Parathyroid adenoma (tissue), 2 donors: Measurements from ENCODE around the gene SLC26A11.
"Not testable (repeated sequence)": the region's sequence is repeated elsewhere in the genome, so short reads cannot be mapped to it uniquely, and the experiment has no call there.

ENCODE experiments used
- H2AFZ ChIP-seq: fragments of 300-600 bp; sonication (generic); one replicate; pipeline ENCODE4 v1.7.0; 2017; ENCODE audit warnings: antibody characterized with exemption, mild to moderate bottlenecking
- H3K27ac ChIP-seq: fragments of 300-600 bp; sonication (generic); one replicate; pipeline ENCODE4 v1.7.0; 2017
- H3K27me3 ChIP-seq: fragments of 300-600 bp; sonication (generic); one replicate; pipeline ENCODE4 v1.7.0; 2017; ENCODE audit warnings: low read length; ENCODE audit not compliant: control insufficient read depth, insufficient read depth
- H3K36me3 ChIP-seq: fragments of 300-600 bp; sonication (generic); one replicate; pipeline ENCODE4 v1.7.0; 2017; ENCODE audit warnings: low read length; ENCODE audit not compliant: control insufficient read depth, insufficient read depth
- H3K4me1 ChIP-seq: fragments of 300-600 bp; sonication (generic); one replicate; pipeline ENCODE4 v1.7.0; 2017; ENCODE audit warnings: control low read depth
- H3K4me2 ChIP-seq: fragments of 300-600 bp; sonication (generic); one replicate; pipeline ENCODE4 v1.7.0; 2017; ENCODE audit warnings: low read length
- H3K4me3 ChIP-seq: fragments of 300-600 bp; sonication (generic); one replicate; pipeline ENCODE4 v1.7.0; 2017; ENCODE audit warnings: low read depth, low read length
- H3K79me2 ChIP-seq: fragments of 300-600 bp; sonication (generic); one replicate; pipeline ENCODE4 v1.7.0; 2017; ENCODE audit warnings: control low read depth
- H3K9ac ChIP-seq: fragments of 300-600 bp; sonication (generic); one replicate; pipeline ENCODE4 v1.7.0; 2017; ENCODE audit warnings: mild to moderate bottlenecking
- H3K9me3 ChIP-seq: fragments of 300-600 bp; sonication (generic); one replicate; pipeline ENCODE4 v1.7.0; 2017; ENCODE audit warnings: low read length; ENCODE audit not compliant: control insufficient read depth
- TF ChIP-seq, protein P1 (sequence below): fragments of 300-600 bp; sonication (generic); IDR thresholded peaks from one replicate; pipeline ENCODE4 v1.7.0; 2017; ENCODE audit warnings: antibody characterized with exemption, mild to moderate bottlenecking
- donor health status: primary hyperparathyroidism.

Gene SLC26A11

DNA sequence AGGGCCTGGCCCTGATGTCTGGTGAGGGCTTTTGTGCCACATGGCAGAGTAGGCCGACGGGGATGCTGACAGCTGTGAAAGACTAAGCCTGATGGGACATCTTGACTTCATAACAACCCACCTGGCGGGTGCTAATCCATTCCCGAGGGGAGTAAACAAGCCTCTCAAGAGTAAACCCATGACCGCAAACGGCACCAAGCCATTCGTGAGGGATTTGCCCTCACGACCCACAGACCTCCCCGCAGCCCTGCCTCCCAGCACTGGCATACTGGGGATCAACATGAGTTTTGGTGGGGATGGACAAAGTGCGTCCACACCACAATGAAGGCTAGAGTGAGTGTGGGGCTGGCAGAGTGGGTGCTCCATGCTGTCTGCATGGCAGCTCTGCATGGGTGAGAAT lies 52.1 kb downstream of the SLC26A11 start:
- Histone ChIP-seq H3K79me2 (peaks cover 43% of the 10 kb centered on the region), H2AFZ (no peak overlapping the region), H3K27me3 (no peaks in the 10 kb centered on the region), H3K4me3 (no peak overlapping the region), H3K27ac (no peak overlapping the region), H3K4me2 (no peak overlapping the region), H3K36me3 (no peaks in the 10 kb centered on the region), H3K9me3 (no peaks in the 10 kb centered on the region), H3K9ac (no peak overlapping the region), H3K4me1 (peaks cover 39% of the 10 kb centered on the region)
- TF ChIP-seq, protein P1, sequence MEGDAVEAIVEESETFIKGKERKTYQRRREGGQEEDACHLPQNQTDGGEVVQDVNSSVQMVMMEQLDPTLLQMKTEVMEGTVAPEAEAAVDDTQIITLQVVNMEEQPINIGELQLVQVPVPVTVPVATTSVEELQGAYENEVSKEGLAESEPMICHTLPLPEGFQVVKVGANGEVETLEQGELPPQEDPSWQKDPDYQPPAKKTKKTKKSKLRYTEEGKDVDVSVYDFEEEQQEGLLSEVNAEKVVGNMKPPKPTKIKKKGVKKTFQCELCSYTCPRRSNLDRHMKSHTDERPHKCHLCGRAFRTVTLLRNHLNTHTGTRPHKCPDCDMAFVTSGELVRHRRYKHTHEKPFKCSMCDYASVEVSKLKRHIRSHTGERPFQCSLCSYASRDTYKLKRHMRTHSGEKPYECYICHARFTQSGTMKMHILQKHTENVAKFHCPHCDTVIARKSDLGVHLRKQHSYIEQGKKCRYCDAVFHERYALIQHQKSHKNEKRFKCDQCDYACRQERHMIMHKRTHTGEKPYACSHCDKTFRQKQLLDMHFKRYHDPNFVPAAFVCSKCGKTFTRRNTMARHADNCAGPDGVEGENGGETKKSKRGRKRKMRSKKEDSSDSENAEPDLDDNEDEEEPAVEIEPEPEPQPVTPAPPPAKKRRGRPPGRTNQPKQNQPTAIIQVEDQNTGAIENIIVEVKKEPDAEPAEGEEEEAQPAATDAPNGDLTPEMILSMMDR = no peak

DNA sequence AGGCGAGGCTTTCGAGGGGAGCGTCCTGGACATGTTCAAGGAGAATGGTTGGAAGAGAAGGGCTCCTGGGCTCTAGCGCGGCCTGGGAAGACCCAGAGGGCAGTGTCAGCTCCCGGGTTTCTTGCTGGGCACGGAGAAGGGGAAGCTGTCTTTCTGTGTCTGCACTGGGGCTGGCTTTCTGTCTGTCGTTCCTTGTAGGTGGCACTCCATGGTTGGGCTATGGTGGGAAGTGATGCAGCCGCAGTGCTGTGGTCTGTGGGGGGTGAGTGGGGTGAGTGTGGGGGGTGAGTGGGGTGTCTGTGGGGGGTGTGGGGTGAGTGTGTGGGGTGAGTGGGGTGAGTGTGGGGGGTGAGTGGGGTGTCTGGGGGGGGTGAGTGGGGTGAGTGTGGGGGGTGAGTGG lies 54.1 kb downstream of the SLC26A11 start:
- peaks cover 29% of the 10 kb centered on the region for H3K79me2 ChIP-seq
- peaks cover 49% of the 10 kb centered on the region for H3K4me1 ChIP-seq
- H3K27ac ChIP-seq = peak overlapping the region; percentile 43
- H3K4me3 ChIP-seq = no peak overlapping the region
- TF ChIP-seq, protein P1 = no peak
- no peak overlapping the region for H2AFZ ChIP-seq
- peak overlapping the region; percentile 39 for H3K4me2 ChIP-seq
- H3K9me3 ChIP-seq = no peaks in the 10 kb centered on the region
- H3K27me3 ChIP-seq = no peaks in the 10 kb centered on the region
- no peaks in the 10 kb centered on the region for H3K36me3 ChIP-seq
- H3K9ac ChIP-seq = no peak overlapping the region

DNA sequence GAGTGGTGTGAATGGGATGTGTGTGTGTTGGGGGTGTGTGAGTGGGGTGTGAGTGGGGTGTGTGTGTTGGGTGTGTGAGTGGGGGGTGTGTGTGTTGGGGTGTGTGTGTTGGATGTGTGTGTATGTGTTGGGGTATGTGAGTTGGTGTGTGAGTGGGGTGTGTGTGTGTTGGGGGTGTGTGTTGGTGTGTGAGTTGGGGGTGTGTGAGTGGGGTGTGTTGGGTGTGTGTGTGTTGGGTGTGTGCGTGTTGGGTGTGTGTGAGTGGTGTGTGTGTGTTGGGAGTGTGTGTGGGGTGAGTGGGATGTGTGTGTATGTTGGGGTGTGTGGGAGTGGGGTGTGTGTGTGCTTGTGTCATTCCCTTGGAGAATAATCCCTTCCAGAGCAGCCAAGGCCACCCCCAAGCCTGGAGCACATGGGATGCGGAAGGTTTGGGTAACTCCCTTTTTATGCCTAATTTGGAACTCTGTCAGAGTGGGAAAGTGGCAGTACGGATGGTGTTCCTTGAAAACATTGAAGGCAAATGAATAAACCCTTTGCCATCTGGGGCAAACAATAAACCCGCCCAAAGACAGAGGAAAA lies 54.7 kb downstream of the SLC26A11 start:
- Histone ChIP-seq H3K4me2 (no peak overlapping the region), H3K9me3 (no peaks in the 10 kb centered on the region), H2AFZ (no peak overlapping the region), H3K27ac (peak overlapping the region; percentile 32), H3K79me2 (peaks cover 30% of the 10 kb centered on the region), H3K9ac (no peak overlapping the region), H3K36me3 (no peaks in the 10 kb centered on the region), H3K27me3 (no peaks in the 10 kb centered on the region), H3K4me1 (peaks cover 49% of the 10 kb centered on the region), H3K4me3 (no peak overlapping the region)
- TF ChIP-seq, protein P1 = no peak

DNA sequence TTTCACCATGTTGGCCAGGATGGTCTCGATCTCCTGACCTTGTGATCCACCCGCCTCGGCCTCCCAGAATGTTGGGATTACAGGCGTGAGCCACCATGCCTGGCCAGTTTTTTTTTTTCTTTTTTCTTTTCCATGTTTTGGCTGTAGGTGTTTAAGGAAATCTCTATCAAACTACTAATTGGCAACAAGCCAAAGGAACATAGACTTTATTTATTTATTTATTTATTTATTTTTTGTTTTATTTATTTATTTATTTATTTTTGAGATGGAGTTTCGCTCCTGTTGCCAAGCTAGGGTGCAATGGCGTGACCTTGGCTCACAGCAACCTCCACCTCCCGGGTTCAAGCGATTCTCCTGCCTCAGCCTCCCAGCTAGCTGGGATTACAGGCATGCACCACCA lies 55.6 kb downstream of the SLC26A11 start:
- H3K4me1 ChIP-seq = peaks cover 49% of the 10 kb centered on the region
- H3K27ac ChIP-seq = peak overlapping the region; percentile 90

DNA sequence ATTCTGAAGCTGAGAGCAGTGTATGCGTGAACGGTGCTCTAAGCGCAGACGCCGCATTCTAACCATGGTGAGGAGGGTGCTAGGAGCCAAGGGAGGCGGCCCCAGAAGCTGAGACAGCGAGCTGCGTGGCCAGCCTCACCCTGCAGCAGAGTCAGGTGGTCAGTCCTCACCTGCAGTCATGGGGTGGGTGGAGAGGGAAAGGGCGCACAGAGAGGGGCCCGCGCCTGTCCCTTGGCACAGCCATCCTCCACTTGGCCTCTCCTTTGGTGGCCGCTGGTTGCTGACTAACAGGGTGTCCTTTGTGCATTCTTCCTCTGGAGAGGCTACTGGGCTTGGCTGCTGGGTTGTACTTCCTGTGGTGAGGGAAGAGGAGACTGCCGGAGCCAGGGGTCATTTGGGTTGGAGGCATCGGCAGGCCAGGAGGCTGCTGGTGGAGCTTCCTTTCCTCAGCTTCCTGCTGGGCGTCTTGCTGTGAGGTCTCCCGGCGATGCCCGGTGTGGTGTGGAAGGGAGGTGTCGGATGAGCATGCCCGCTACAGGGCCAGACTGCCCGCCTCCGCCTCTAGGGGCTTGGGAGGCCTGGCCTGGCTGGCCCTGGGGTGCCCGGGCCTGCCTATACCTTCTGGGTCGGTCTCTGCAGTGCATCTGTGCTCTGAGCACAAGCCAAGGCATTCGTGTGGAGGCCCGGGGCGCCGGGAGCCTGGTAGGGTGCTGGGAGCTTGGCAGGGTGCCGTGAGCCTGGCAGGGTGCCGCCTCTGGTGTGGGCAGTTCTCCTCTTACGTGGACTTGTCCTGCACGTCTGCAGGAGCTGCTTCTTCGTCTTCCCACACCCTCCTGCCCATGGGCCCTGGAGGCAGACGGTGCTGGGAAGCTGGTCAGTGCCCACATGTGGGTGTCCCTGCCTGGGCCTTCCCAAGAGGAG lies 57.8 kb downstream of the SLC26A11 start:
- Histone ChIP-seq H3K4me2 (peak overlapping the region; percentile 25), H3K9me3 (no peaks in the 10 kb centered on the region), H3K36me3 (no peaks in the 10 kb centered on the region), H3K4me3 (peak overlapping the region; percentile 7), H3K27me3 (no peaks in the 10 kb centered on the region), H3K4me1 (peaks cover 49% of the 10 kb centered on the region), H3K79me2 (peaks cover 36% of the 10 kb centered on the region), H3K27ac (peak overlapping the region; percentile 90), H2AFZ (peak overlapping the region; percentile 34), H3K9ac (no peak overlapping the region)
- TF ChIP-seq, protein P1 = no peak

More for the DNA sequence above, 55.6 kb downstream of the SLC26A11 start:
- H3K79me2 ChIP-seq = peaks cover 30% of the 10 kb centered on the region
- H3K9ac ChIP-seq, H2AFZ ChIP-seq, H3K36me3 ChIP-seq, H3K27me3 ChIP-seq, H3K4me2 ChIP-seq, H3K4me3 ChIP-seq, H3K9me3 ChIP-seq: not testable (repeated sequence)
